Type B pancreatic cell (in vitro differentiated cells): ENCODE results near the gene PARD3B. TPM values are rescaled to one million over a fixed set of nuclear protein-coding genes. Genes with fewer than 3 reads are reported as not detected.
"Not testable (repeated sequence)": the region's sequence is repeated elsewhere in the genome, so short reads cannot be mapped to it uniquely, and the experiment has no call there.

Source experiments
- DNase-seq: peaks from one replicate; pipeline ENCODE4 v3.0.0; 2021; ENCODE audit warnings: mixed read lengths; ENCODE audit not compliant: unreplicated experiment; ENCODE audit errors: extremely low spot score
- H3K27ac Mint-ChIP-seq: 2 replicates; pipeline ENCODE4 v1.8.0; 2021; ENCODE audit warnings: mild to moderate bottlenecking, mixed read lengths
- H3K27me3 Mint-ChIP-seq: 2 replicates; pipeline ENCODE4 v1.8.0; 2021; ENCODE audit warnings: mixed read lengths
- H3K36me3 Mint-ChIP-seq: 2 replicates; pipeline ENCODE4 v1.8.0; 2021; ENCODE audit warnings: mixed read lengths
- H3K4me1 Mint-ChIP-seq: one replicate; pipeline ENCODE4 v1.8.0; 2021; ENCODE audit warnings: mixed read lengths; ENCODE audit not compliant: unreplicated experiment
- H3K4me3 Mint-ChIP-seq: 2 replicates; pipeline ENCODE4 v1.8.0; 2021; ENCODE audit warnings: mild to moderate bottlenecking, mixed read lengths
- H3K9me3 Mint-ChIP-seq: 2 replicates; pipeline ENCODE4 v1.8.0; 2021; ENCODE audit warnings: mixed read lengths
- CTCF ChIP-seq: fragments of 200-600 bp; sonication (generic); conservative IDR thresholded peaks from 2 replicates; pipeline ENCODE4 v1.5.0; 2021; ENCODE audit warnings: antibody characterized with exemption, mild to moderate bottlenecking
- total RNA-seq: library from RNA; stranded (reverse); gene quantifications from 2 replicates; pipeline ENCODE4 v1.2.1, GENCODE V29; 2021; ENCODE audit warnings: low replicate concordance

PARD3B gene
- total RNA-seq, 1 donor from 2014 or later, result 15.9 TPM

- Mint-ChIP-seq H3K4me3 (no peak overlapping the region), H3K27me3 (no peaks in the 10 kb centered on the region), H3K4me1 (no peaks in the 10 kb centered on the region), H3K27ac (no peak overlapping the region), H3K36me3 (peaks cover 24% of the 10 kb centered on the region), H3K9me3 (peaks cover 4% of the 10 kb centered on the region)
- no peak for TF ChIP-seq CTCF
- no peak for DNase-seq
Observed at GRCh38 chr2:204557604-204558003, 12.3 kb downstream of the PARD3B start.

- H3K27ac Mint-ChIP-seq, result not testable (repeated sequence)
- H3K36me3 Mint-ChIP-seq, result peaks cover 24% of the 10 kb centered on the region
Observed at GRCh38 chr2:204559358-204559757, 14.1 kb downstream of the PARD3B start.

GRCh38 chr2:204560902-204561301, 15.6 kb downstream of the PARD3B start:
- TF ChIP-seq CTCF, result no peak
- Mint-ChIP-seq H3K9me3 (peaks cover 4% of the 10 kb centered on the region), H3K36me3 (peaks cover 19% of the 10 kb centered on the region), H3K27ac (no peak overlapping the region), H3K4me1 (no peaks in the 10 kb centered on the region), H3K4me3 (no peak overlapping the region), H3K27me3 (no peaks in the 10 kb centered on the region)
- DNase-seq, result no peak

More at GRCh38 chr2:204559358-204559757, 14.1 kb downstream of the PARD3B start:
- not testable (repeated sequence) for H3K27me3 Mint-ChIP-seq, H3K4me1 Mint-ChIP-seq, DNase-seq, H3K9me3 Mint-ChIP-seq, H3K4me3 Mint-ChIP-seq

GRCh38 chr2:204561771-204562170, 16.5 kb downstream of the PARD3B start:
- Mint-ChIP-seq H3K4me1 (no peaks in the 10 kb centered on the region), H3K36me3 (peaks cover 18% of the 10 kb centered on the region), H3K9me3 (peaks cover 4% of the 10 kb centered on the region), H3K27me3 (no peaks in the 10 kb centered on the region), H3K27ac (no peak overlapping the region), H3K4me3 (no peak overlapping the region)
- DNase-seq, result no peak
- no peak for TF ChIP-seq CTCF

- H3K4me1 Mint-ChIP-seq, result no peaks in the 10 kb centered on the region
- no peak for DNase-seq
- no peaks in the 10 kb centered on the region for H3K36me3 Mint-ChIP-seq
- no peaks in the 10 kb centered on the region for H3K27me3 Mint-ChIP-seq
- H3K9me3 Mint-ChIP-seq, result peaks cover 4% of the 10 kb centered on the region
- no peak overlapping the region for H3K27ac Mint-ChIP-seq
- H3K4me3 Mint-ChIP-seq, result no peak overlapping the region
- TF ChIP-seq CTCF, result no peak
Observed at GRCh38 chr2:204566439-204566838, 21.2 kb downstream of the PARD3B start.

- Mint-ChIP-seq H3K9me3 (peaks cover 4% of the 10 kb centered on the region), H3K4me3 (no peak overlapping the region), H3K27ac (no peak overlapping the region), H3K36me3 (no peaks in the 10 kb centered on the region), H3K4me1 (no peaks in the 10 kb centered on the region), H3K27me3 (no peaks in the 10 kb centered on the region)
- no peak for TF ChIP-seq CTCF
- DNase-seq, result no peak
Observed at GRCh38 chr2:204570421-204570820, 25.1 kb downstream of the PARD3B start.
